GM12872 (cell line): ENCODE results near the gene DCC.

ENCODE experiments used
- TF ChIP-seq, protein P1 (sequence below): IDR thresholded peaks from 3 replicates; pipeline ENCODE4 v1.5.1; 2011; ENCODE audit warnings: low read depth, mild to moderate bottlenecking, low read length, moderate library complexity; ENCODE audit not compliant: insufficient read depth

The DCC gene

DNA sequence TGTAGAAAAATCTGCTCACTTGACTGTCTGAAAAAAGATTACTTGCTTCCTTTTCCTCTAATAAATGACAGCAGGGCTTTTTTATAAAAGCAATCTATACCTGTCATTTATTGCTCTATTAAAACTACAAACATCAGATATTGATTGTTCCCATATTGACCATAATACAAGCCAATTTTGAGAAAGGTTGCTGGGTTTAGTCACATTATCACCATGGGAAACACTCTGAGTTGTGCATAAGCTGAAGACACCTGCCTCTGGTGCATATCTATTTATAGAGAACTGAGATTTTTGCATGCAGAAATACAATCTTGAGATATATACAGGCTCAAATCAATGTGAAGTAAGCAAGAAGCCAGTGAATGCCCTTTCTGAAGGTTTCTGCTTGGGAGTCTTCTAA is 853.9 kb downstream of the DCC start:
- TF ChIP-seq, protein P1, sequence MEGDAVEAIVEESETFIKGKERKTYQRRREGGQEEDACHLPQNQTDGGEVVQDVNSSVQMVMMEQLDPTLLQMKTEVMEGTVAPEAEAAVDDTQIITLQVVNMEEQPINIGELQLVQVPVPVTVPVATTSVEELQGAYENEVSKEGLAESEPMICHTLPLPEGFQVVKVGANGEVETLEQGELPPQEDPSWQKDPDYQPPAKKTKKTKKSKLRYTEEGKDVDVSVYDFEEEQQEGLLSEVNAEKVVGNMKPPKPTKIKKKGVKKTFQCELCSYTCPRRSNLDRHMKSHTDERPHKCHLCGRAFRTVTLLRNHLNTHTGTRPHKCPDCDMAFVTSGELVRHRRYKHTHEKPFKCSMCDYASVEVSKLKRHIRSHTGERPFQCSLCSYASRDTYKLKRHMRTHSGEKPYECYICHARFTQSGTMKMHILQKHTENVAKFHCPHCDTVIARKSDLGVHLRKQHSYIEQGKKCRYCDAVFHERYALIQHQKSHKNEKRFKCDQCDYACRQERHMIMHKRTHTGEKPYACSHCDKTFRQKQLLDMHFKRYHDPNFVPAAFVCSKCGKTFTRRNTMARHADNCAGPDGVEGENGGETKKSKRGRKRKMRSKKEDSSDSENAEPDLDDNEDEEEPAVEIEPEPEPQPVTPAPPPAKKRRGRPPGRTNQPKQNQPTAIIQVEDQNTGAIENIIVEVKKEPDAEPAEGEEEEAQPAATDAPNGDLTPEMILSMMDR: no peak

DNA sequence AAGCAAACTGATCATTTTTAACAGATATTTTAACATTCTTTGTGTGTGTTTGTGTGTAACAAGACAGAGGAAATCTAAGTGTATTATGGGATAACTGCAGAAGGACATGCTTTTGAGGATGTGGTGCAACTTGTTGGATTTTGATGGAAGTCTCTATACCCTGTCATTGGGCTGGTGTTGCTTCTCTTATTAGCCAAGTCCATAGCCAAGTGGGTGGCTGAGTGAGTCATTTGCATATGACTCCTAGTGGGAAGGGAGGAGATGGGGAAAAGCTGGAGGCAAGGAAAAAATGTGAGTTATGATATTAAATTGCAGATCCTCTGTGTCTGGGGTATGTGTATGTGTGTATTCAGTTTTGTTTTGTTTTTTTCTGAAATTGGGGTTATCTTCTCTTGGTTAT is 879.9 kb downstream of the DCC start:
- TF ChIP-seq, protein P1: no peak

DNA sequence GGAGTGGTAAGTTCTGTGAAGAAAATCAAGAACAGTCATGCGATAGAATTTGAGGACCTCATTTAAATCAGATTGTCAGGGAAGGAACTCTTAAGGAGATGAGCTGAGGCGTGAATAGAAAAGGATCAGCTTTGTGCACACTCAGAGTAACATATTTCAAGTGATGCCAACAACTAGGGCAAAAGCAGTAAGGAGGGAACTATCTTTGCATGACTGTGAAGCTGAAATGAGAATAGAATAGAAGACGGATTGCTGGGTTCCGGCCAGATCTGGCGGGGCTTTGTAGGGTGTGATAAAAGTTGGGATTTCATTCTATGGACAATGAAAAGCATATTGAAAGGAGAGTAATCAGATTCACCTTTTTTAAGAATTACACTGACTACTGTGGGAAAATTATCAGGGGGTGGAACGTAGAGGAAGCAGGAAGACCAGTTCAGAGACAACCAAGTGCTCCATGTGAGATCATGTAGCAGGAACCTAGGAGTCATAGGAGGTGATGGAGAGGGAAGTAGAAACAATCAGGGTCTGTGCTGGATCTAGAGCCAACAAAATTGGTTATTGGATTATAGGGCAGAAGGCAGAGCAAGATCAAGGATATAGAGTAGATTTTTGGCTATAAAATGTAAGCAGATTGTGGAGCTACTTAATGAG is 884.3 kb downstream of the DCC start:
- TF ChIP-seq, protein P1: no peak

DNA sequence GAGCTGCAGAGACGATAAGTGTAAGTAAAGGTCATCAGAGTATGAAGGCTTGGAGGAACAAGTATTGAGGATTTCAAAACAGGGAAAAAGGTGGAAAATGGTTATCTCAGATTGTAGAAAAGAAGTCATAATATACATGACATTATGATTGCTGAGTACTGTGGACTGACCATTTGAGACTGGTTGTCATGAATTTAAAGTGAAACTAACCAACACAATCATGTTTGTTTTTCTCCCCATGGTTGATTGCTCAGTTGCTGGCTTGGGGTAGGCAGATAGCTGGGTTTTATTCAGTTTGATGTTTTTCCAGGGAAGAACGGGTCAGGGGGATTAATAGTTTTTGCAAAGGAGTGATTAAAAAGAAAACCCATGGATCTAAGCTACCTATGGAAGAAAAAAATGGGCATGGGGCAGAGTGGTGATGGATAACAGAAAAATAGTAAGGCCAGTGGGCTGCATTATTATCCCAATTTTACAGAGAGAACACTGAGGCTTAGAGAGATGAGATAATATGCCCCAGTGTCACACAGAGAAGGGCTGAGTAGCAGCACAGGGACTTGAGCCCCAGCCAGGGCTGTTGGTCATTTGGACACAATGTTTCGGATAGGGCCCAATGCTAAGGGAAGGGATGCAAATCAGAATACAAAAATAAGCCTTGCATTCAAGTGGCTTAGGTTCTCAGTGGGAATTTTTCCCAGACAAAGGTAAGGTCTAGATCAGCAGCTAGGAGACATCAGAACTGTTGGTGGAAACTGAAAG is 885.7 kb downstream of the DCC start:
- TF ChIP-seq, protein P1: no peak

DNA sequence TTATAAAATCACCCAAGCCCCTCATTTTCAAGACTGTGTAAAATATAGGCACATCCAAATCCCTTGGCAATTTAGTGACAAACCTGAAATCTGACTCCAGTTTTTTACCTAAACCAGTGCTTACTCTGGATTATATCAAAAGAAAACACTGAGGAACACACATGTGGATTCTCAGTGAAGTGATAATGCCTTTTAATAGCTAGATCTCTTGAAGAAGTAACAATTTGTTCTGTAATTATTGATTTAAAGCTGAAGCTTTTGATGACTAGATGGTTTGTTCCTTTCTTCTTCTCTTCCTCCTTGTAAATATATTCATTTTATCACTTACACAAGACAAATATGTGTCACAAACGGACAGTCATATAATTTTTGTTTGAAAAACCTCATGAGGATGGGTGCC is 894.6 kb downstream of the DCC start:
- TF ChIP-seq, protein P1: no peak

DNA sequence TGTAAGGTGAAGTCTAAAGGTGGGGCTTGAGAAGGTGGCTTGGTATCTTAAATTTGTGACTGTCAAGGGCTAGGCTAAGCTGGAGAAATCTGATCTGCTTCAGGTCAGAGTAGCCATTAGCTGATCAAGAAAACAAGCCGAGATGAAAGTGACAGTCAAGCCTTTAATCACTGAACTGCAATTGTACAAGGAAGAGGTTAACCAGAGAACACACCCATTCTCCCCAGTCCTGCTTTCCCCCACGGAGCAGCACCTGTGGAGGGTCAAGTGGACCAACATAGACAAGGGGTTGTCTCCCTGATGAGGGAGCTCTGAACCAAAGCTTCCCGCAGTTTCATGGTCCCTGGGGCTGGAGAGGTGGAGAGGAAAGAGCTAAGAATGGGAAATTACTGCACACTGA is 901.2 kb downstream of the DCC start:
- TF ChIP-seq, protein P1: no peak

DNA sequence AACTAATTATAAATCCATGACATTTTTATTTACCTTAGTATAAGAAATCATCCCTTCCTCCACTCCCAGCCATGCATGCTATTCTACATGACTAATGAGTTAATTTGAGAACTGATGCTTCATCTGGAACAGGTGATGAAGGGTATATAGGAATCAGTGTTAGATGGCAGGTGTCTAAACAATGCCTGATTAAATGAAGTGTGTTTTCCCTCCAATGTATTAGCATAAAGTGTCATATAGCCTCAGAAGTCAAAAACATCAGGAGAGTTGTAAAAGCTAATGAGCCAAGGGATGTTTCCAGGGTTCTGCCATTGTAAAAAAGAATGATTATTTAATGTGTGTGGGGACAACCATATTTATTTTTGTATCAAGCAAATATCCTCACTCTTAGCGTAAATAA is 913.8 kb downstream of the DCC start:
- TF ChIP-seq, protein P1: no peak
